HEK293 (cell line): ENCODE results near the gene CACNB4.

ENCODE experiments used
- CTCF ChIA-PET: fragments of 350-600 bp; formaldehyde crosslinking; extraction: SDS; loops from one replicate; lab custom pipeline; 2021; ENCODE audit warnings: antibody characterized with exemption; lab: Yijun Ruan, JAX
- POLR2A ChIA-PET: fragments of 300-600 bp; formaldehyde crosslinking; extraction: SDS; loops from one replicate; lab custom pipeline; 2020; ENCODE audit warnings: antibody characterized with exemption, inconsistent platforms; lab: Yijun Ruan, JAX
- H3K27ac ChIP-seq: fragments of 200-500 bp; sonication (Bioruptor generic); 2 replicates; pipeline ENCODE4 v1.5.1; 2014; ENCODE audit warnings: low read depth, low read length, control low read depth, inconsistent platforms; ENCODE audit errors: extremely low read depth
- H3K36me3 ChIP-seq, 2 experiments: fragments of 200-500 bp in 1 of 2; sonication (Bioruptor generic) in 1 of 2; 1 replicate in 1 of 2; 2 replicates in 1 of 2; pipeline ENCODE4 v1.5.1; 2014 to 2017; ENCODE audit warnings: inconsistent platforms in 2 of 2, low read length in 2 of 2; ENCODE audit not compliant: control insufficient read depth in 2 of 2, insufficient read depth in 1 of 2
- H3K4me1 ChIP-seq: fragments of 200-500 bp; sonication (Bioruptor generic); 2 replicates; pipeline ENCODE4 v1.5.1; 2014; ENCODE audit warnings: mild to moderate bottlenecking, low read length, inconsistent platforms; ENCODE audit not compliant: control insufficient read depth, insufficient read depth
- H3K4me3 ChIP-seq: 2 replicates; pipeline ENCODE4 v1.5.1; 2011; ENCODE audit warnings: low read depth, mild to moderate bottlenecking, control low read depth, low read length, moderate library complexity
- H3K9me3 ChIP-seq: fragments of 200-500 bp; sonication (Bioruptor generic); 2 replicates; pipeline ENCODE4 v1.5.1; 2014; ENCODE audit warnings: low read depth, low read length, inconsistent platforms; ENCODE audit not compliant: control insufficient read depth, insufficient read depth
- ZBTB20 ChIP-seq: fragments of 450-650 bp; formaldehyde crosslinking; IDR thresholded peaks from 2 replicates; pipeline ENCODE4 v1.5.1; 2016; ENCODE audit warnings: missing biosample characterization, missing genetic modification characterization
- ZBTB48 ChIP-seq: fragments of 450-650 bp; formaldehyde crosslinking; IDR thresholded peaks from 2 replicates; pipeline ENCODE4 v1.5.1; 2016; ENCODE audit warnings: missing biosample characterization, missing genetic modification characterization
- ZFHX2 ChIP-seq: fragments of 450-650 bp; formaldehyde crosslinking; conservative IDR thresholded peaks from 2 replicates; pipeline ENCODE4 v1.5.1; 2016; ENCODE audit warnings: missing biosample characterization, missing genetic modification characterization
- ZIC2 ChIP-seq: fragments of 450-650 bp; formaldehyde crosslinking; IDR thresholded peaks from 2 replicates; pipeline ENCODE4 v1.5.1; 2016; ENCODE audit warnings: missing biosample characterization, missing genetic modification characterization
- ZNF624 ChIP-seq: fragments of 450-650 bp; formaldehyde crosslinking; IDR thresholded peaks from 2 replicates; pipeline ENCODE4 v1.5.1; 2017; ENCODE audit warnings: missing biosample characterization, missing genetic modification characterization
- ZNF654 ChIP-seq: fragments of 450-650 bp; formaldehyde crosslinking; IDR thresholded peaks from 2 replicates; pipeline ENCODE4 v1.5.1; 2016; ENCODE audit warnings: low read depth, missing biosample characterization, missing genetic modification characterization
- ZNF660 ChIP-seq: fragments of 450-650 bp; IDR thresholded peaks from 2 replicates; pipeline ENCODE4 v1.5.1; 2018; ENCODE audit warnings: missing biosample characterization, mild to moderate bottlenecking, missing genetic modification characterization
- ZNF707 ChIP-seq: fragments of 450-650 bp; formaldehyde crosslinking; IDR thresholded peaks from 2 replicates; pipeline ENCODE4 v1.5.1; 2016; ENCODE audit warnings: missing biosample characterization, missing genetic modification characterization
- ZNF837 ChIP-seq: fragments of 450-650 bp; formaldehyde crosslinking; IDR thresholded peaks from 2 replicates; pipeline ENCODE4 v1.5.1; 2016; ENCODE audit warnings: missing biosample characterization, missing genetic modification characterization
- TF ChIP-seq, protein P1 (sequence below): fragments of 450-650 bp; formaldehyde crosslinking; IDR thresholded peaks from 2 replicates; pipeline ENCODE4 v1.5.1; 2016; ENCODE audit warnings: missing biosample characterization, missing genetic modification characterization
- TF ChIP-seq, protein P2 (sequence below): fragments of 450-650 bp; formaldehyde crosslinking; IDR thresholded peaks from 2 replicates; pipeline ENCODE4 v1.5.1; 2016; ENCODE audit warnings: missing biosample characterization, missing genetic modification characterization

Gene CACNB4

DNA sequence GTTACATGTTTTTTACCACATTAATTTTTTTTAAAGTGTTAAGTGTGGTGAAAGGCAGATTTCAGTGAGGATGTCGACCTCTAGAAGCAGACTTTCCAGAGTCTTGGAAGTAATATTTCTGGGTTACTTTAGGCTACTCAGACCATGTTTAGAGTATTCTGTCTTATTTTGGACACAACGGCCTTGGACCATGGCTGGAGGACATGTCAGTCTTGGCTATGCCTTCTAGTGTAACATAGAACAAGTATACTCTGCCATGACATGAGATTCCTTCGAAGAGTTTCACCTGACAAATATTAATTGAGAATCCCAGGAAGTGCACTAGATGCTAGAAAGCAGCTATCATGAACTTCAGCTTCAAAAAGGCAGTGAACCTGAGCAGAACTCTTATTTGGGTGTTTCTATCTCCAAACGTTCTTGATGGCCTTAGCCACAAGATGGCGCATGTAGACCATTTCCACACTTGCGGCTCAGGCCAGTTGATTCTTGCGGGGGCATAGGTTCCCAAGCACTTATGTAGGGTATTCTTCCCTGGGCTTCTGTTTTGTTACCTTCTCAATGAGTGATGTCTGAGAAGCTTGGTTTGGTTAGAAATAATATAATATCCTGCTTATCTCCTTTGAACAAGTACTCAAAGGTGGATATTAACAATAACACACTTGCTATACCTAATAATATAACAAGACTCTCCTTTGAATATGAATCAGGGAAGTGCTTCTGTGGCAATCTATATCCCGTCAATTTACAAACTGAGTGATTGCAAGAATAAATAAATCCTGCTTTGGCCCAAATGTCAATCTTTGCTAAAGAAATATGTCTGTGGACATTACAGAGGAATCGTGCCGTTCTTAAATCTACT is 62.0 kb downstream of the CACNB4 start:
- TF ChIP-seq ZBTB48 (tag by site-specific recombination) (no peak), ZNF660 (0 out of 2 replicates have a peak, but pooled peaks have one; percentile 24), ZNF654 (tag by site-specific recombination) (peak; percentile 87)
- TF ChIP-seq, protein P1, sequence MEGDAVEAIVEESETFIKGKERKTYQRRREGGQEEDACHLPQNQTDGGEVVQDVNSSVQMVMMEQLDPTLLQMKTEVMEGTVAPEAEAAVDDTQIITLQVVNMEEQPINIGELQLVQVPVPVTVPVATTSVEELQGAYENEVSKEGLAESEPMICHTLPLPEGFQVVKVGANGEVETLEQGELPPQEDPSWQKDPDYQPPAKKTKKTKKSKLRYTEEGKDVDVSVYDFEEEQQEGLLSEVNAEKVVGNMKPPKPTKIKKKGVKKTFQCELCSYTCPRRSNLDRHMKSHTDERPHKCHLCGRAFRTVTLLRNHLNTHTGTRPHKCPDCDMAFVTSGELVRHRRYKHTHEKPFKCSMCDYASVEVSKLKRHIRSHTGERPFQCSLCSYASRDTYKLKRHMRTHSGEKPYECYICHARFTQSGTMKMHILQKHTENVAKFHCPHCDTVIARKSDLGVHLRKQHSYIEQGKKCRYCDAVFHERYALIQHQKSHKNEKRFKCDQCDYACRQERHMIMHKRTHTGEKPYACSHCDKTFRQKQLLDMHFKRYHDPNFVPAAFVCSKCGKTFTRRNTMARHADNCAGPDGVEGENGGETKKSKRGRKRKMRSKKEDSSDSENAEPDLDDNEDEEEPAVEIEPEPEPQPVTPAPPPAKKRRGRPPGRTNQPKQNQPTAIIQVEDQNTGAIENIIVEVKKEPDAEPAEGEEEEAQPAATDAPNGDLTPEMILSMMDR (tag by site-specific recombination), result peak; percentile 70
- TF ChIP-seq, all 188 proteins: peak for 3
- Histone ChIP-seq H3K27ac (no peak overlapping the region), H3K4me3 (no peak overlapping the region), H3K4me1 (no peaks in the 10 kb centered on the region), H3K36me3 (no peaks in the 10 kb centered on the region), H3K9me3 (no peaks in the 10 kb centered on the region)
- ChIA-PET POLR2A (interaction anchor here (3.0 kb wide), 1 partner anchor 139 kb away, joined by 14 read pairs; the partner anchor contains the start of gene STAM2), CTCF (interaction anchor here (0.5 to 3.1 kb wide), 32 partner anchors 8 to 671 kb away, joined by 3 to 20 read pairs (median 4); partner anchors contain the start of gene STAM2)

DNA sequence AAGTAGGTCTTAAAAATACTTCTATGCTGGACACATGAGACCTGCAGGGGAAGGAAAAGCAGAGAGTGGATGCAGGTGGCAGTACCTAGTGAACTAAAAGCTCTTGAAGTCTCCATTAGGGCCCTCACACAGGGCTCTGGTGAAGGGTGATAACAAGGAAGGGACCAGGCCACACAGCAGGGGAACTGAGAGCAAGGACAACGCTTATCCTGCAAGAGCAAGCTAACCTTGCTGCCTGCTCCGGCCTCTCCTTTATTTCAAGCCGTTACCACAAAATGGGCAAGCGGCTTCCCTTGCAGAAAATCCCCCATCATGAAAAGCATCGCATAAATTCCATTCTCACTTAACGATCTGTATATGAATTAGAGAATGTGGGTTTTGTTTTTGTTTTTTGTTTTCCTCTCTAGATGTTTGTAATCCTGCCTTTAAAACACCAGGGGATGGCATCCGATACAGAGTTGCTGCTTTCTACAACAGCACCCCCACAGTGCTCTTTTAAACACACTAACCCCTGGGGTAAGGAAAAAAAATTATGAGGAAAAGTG is 64.5 kb downstream of the CACNB4 start:
- no peaks in the 10 kb centered on the region for H3K4me1 ChIP-seq
- H3K27ac ChIP-seq, result no peak overlapping the region
- H3K4me3 ChIP-seq, result no peak overlapping the region
- ChIA-PET POLR2A (no interaction called here), CTCF (no interaction called here)
- no peaks in the 10 kb centered on the region for H3K36me3 ChIP-seq
- no peaks in the 10 kb centered on the region for H3K9me3 ChIP-seq
- peak; percentile 49; the same call in 1 of the 2 replicates for TF ChIP-seq ZIC2 (tag by site-specific recombination)
- no peak for TF ChIP-seq ZNF707 (tag by site-specific recombination)

DNA sequence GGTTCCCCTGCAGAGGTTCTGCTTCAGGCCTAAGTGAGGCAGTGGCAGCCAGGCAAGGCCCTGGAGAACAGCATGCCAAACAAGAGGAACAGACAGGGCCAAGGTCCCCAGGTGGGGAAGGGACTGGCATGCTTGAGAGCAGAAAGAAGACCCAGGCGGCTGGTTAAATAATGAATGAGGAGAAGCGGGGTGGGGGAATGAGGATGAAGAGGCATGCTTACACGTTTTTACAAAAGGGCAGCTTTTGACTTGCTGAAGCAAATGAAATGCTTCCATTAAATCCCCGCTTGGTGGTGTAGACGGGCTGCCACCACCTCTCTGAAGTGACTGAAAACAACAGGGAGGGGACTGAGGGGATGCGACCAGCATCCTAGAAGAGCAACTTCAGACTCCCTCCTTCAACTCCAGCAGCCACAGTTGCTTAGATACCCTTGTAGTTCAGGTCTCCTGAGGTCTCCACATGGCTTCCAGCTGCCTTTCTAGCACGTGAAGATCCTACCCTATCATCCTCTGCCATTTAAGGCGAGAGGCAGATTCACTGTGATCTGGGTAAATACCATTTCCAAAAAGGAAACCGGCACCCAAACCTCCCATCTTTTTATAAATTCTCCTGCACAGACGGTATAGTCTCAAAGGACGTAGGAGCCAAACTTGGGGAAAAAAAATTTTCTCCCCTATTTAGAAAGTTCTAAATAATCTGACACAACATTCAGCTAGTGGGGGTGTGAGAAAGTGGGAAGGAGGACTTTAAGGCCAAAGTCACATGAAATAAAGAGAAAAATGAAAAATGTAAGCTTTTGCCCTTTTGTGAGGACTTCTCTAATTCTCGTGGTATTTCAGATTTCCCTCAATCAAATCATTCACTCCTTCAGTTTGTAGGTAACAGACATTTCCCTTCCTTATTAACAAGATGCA is 65.6 kb downstream of the CACNB4 start:
- Histone ChIP-seq H3K27ac (no peak overlapping the region), H3K9me3 (no peaks in the 10 kb centered on the region), H3K4me1 (peaks cover 5% of the 10 kb centered on the region), H3K4me3 (no peak overlapping the region), H3K36me3 (no peaks in the 10 kb centered on the region)
- POLR2A ChIA-PET, result no interaction called here
- CTCF ChIA-PET, result interaction anchor here (0.8 to 1.1 kb wide), 2 partner anchors 12 to 143 kb away, joined by 3 read pairs; no protein-coding TSS in a partner anchor
- TF ChIP-seq, protein P2, sequence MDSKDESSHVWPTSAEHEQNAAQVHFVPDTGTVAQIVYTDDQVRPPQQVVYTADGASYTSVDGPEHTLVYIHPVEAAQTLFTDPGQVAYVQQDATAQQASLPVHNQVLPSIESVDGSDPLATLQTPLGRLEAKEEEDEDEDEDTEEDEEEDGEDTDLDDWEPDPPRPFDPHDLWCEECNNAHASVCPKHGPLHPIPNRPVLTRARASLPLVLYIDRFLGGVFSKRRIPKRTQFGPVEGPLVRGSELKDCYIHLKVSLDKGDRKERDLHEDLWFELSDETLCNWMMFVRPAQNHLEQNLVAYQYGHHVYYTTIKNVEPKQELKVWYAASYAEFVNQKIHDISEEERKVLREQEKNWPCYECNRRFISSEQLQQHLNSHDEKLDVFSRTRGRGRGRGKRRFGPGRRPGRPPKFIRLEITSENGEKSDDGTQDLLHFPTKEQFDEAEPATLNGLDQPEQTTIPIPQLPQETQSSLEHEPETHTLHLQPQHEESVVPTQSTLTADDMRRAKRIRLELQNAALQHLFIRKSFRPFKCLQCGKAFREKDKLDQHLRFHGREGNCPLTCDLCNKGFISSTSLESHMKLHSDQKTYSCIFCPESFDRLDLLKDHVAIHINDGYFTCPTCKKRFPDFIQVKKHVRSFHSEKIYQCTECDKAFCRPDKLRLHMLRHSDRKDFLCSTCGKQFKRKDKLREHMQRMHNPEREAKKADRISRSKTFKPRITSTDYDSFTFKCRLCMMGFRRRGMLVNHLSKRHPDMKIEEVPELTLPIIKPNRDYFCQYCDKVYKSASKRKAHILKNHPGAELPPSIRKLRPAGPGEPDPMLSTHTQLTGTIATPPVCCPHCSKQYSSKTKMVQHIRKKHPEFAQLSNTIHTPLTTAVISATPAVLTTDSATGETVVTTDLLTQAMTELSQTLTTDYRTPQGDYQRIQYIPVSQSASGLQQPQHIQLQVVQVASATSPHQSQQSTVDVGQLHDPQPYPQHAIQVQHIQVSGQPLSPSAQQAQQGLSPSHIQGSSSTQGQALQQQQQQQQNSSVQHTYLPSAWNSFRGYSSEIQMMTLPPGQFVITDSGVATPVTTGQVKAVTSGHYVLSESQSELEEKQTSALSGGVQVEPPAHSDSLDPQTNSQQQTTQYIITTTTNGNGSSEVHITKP (tag by site-specific recombination), result no peak
- TF ChIP-seq ZBTB20 (tag by site-specific recombination) (no peak), ZNF624 (no peak), ZFHX2 (tag by site-specific recombination) (no peak), ZNF837 (no peak)
